Measurements from ENCODE around the gene PIM2.
"Not testable (repeated sequence)": the region's sequence is repeated elsewhere in the genome, so short reads cannot be mapped to it uniquely, and the experiment has no call there.

Gene PIM2

GRCh38 chrX:48904626-48905025, 14.2 kb downstream of the PIM2 start:
- no peak for DNase-seq

- DNase-seq, result no peak
Measured at GRCh38 chrX:48904180-48904579, 14.6 kb downstream of the PIM2 start.

- DNase-seq, result no peak
Measured at GRCh38 chrX:48903290-48903689, 15.5 kb downstream of the PIM2 start.

- no peak for DNase-seq
Measured at GRCh38 chrX:48902776-48903175, 16.0 kb downstream of the PIM2 start.

- DNase-seq, result no peak
Measured at GRCh38 chrX:48902135-48902534, 16.7 kb downstream of the PIM2 start.

- no peak for DNase-seq
Measured at GRCh38 chrX:48901069-48901468, 17.8 kb downstream of the PIM2 start.

GRCh38 chrX:48899078-48899410, 19.8 kb downstream of the PIM2 start:
- no peak for DNase-seq

- DNase-seq, result peak; percentile 81
Measured at GRCh38 chrX:48897625-48898306, 21.1 kb downstream of the PIM2 start, which contains the start of the genes PQBP1 and TIMM17B. TSS of gene PQBP1 (plus strand) at chrX:48897930. CDS start at chrX:48898510, 580 bp downstream. TSS of gene TIMM17B (minus strand) at chrX:48897768. CDS start at chrX:48897749, 19 bp downstream.

- peak; percentile 50 for DNase-seq
Measured at GRCh38 chrX:48897157-48897624, 21.6 kb downstream of the PIM2 start.

GRCh38 chrX:48896611-48897011, 22.2 kb downstream of the PIM2 start:
- no peak for DNase-seq

- no peak for DNase-seq
Measured at GRCh38 chrX:48894891-48895290, 23.9 kb downstream of the PIM2 start.

- DNase-seq, result no peak
Measured at GRCh38 chrX:48893556-48894348, 25.1 kb downstream of the PIM2 start.

GRCh38 chrX:48892896-48893295, 25.9 kb downstream of the PIM2 start:
- DNase-seq, result no peak

- DNase-seq, result peak; percentile 68
Measured at GRCh38 chrX:48891402-48892288, 27.2 kb downstream of the PIM2 start.

- DNase-seq, result no peak
Measured at GRCh38 chrX:48890934-48891401, 27.9 kb downstream of the PIM2 start.

- no peak for DNase-seq
Measured at GRCh38 chrX:48890296-48890925, 28.4 kb downstream of the PIM2 start.

GRCh38 chrX:48886586-48886985, 32.2 kb downstream of the PIM2 start:
- not testable (repeated sequence) for DNase-seq

GRCh38 chrX:48883729-48884128, 35.1 kb downstream of the PIM2 start:
- DNase-seq, result no peak

- DNase-seq, result not testable (repeated sequence)
Measured at GRCh38 chrX:48876944-48877343, 41.9 kb downstream of the PIM2 start.

GRCh38 chrX:48872017-48872416, 46.8 kb downstream of the PIM2 start:
- not testable (repeated sequence) for DNase-seq

GRCh38 chrX:48864210-48864609, 54.6 kb downstream of the PIM2 start:
- DNase-seq, result no peak
